CD14-positive monocyte (primary cell): Measurements from ENCODE around the gene DERL2. TPM values are rescaled to one million over a fixed set of nuclear protein-coding genes. Genes with fewer than 3 reads are reported as not detected.

ENCODE experiments used
- DNase-seq, 3 donors: peaks; one replicate each; pipeline ENCODE4 v3.0.0-alpha.2; 2011 to 2022
- H2AFZ ChIP-seq: 2 replicates; pipeline ENCODE4 v1.6.0; 2012; ENCODE audit warnings: mild to moderate bottlenecking, low read depth, low read length, inconsistent platforms; ENCODE audit not compliant: insufficient read depth, poor library complexity, severe bottlenecking
- H3K27ac ChIP-seq, 2 donors: 1 replicate in 1 of 2; 2 replicates in 1 of 2; pipeline ENCODE4 v1.5.1; 2012 to 2013; ENCODE audit warnings: low read length in 2 of 2, control low read depth in 1 of 2, inconsistent platforms in 1 of 2, low read depth in 1 of 2, mild to moderate bottlenecking in 1 of 2
- H3K27me3 ChIP-seq, 2 donors: one replicate each; pipeline versions ENCODE4 v1.6.0 to v1.6.1; 2011 to 2013; ENCODE audit warnings: low read length in 2 of 2; ENCODE audit not compliant: control insufficient read depth in 2 of 2, insufficient read depth in 2 of 2
- H3K36me3 ChIP-seq, 2 donors: replicated peaks in 1 of 2; 1 replicate in 1 of 2; 2 replicates in 1 of 2; pipeline versions ENCODE4 v1.5.1 to v1.6.1; 2012 to 2013; ENCODE audit warnings: low read length in 2 of 2, control low read depth in 1 of 2, inconsistent platforms in 1 of 2, mild to moderate bottlenecking in 1 of 2; ENCODE audit not compliant: insufficient read depth in 2 of 2, control insufficient read depth in 1 of 2
- H3K4me1 ChIP-seq, 2 donors: 1 replicate in 1 of 2; 2 replicates in 1 of 2; pipeline versions ENCODE4 v1.5.1 to v1.6.1; 2012 to 2013; ENCODE audit warnings: low read length in 2 of 2, control low read depth in 1 of 2, inconsistent platforms in 1 of 2, mild to moderate bottlenecking in 1 of 2, moderate library complexity in 1 of 2; ENCODE audit not compliant: insufficient read depth in 2 of 2, control insufficient read depth in 1 of 2
- H3K4me2 ChIP-seq: replicated peaks from 2 replicates; pipeline ENCODE3; 2012; ENCODE audit warnings: low read length, moderate library complexity, mild to moderate bottlenecking; ENCODE audit not compliant: poor library complexity, severe bottlenecking; ENCODE audit errors: extremely low read depth
- H3K4me3 ChIP-seq, 3 experiments: fragments of 200-600 bp in 1 of 3; sonication (generic) in 1 of 3; replicated peaks in 1 of 3; 1 replicate in 2 of 3; 2 replicates in 1 of 3; pipeline ENCODE4 v1.5.1; 2011 to 2013; ENCODE audit warnings: low read length in 3 of 3, mild to moderate bottlenecking in 3 of 3, control low read depth in 2 of 3, low read depth in 2 of 3, inconsistent platforms in 1 of 3, moderate library complexity in 1 of 3
- H3K79me2 ChIP-seq: 2 replicates; pipeline ENCODE4 v1.6.0; 2012; ENCODE audit warnings: mild to moderate bottlenecking, control low read depth, inconsistent platforms, low read length, moderate library complexity; ENCODE audit not compliant: insufficient read depth
- H3K9ac ChIP-seq: 2 replicates; pipeline ENCODE4 v1.6.0; 2017; ENCODE audit warnings: low read length, mild to moderate bottlenecking; ENCODE audit not compliant: insufficient read depth, poor library complexity, severe bottlenecking
- H3K9me3 ChIP-seq, 2 donors: replicated peaks in 1 of 2; 1 replicate in 1 of 2; 2 replicates in 1 of 2; pipeline versions ENCODE4 v1.5.1 to v1.6.1; 2012 to 2013; ENCODE audit warnings: low read length in 2 of 2, control low read depth in 1 of 2; ENCODE audit not compliant: control insufficient read depth in 1 of 2, insufficient read depth in 1 of 2
- H4K20me1 ChIP-seq: 2 replicates; pipeline ENCODE4 v1.6.0; 2012; ENCODE audit warnings: mild to moderate bottlenecking, low read length, control low read depth, moderate library complexity; ENCODE audit not compliant: insufficient read depth
- H3K27ac Mint-ChIP-seq, 7 donors: one replicate each; pipeline ENCODE4 v1.8.0; 2020; ENCODE audit warnings: mild to moderate bottlenecking in 7 of 7, mixed read lengths in 7 of 7, moderate library complexity in 6 of 7, inconsistent platforms in 2 of 7
- H3K27me3 Mint-ChIP-seq, 3 donors: one replicate each; pipeline ENCODE4 v1.8.0; 2021 to 2022; ENCODE audit warnings: low read depth in 3 of 3, mild to moderate bottlenecking in 3 of 3, mixed read lengths in 3 of 3, moderate library complexity in 3 of 3, inconsistent platforms in 1 of 3
- H3K36me3 Mint-ChIP-seq, 2 donors: one replicate each; pipeline ENCODE4 v1.8.0; 2020; ENCODE audit warnings: mixed read lengths in 2 of 2, inconsistent platforms in 1 of 2, mild to moderate bottlenecking in 1 of 2
- H3K4me1 Mint-ChIP-seq: one replicate; pipeline ENCODE4 v1.8.0; 2020; ENCODE audit warnings: mild to moderate bottlenecking, mixed read lengths
- H3K4me3 Mint-ChIP-seq, 2 donors: one replicate each; pipeline ENCODE4 v1.8.0; 2020; ENCODE audit warnings: mild to moderate bottlenecking in 2 of 2, mixed read lengths in 2 of 2, moderate library complexity in 1 of 2
- H3K9me3 Mint-ChIP-seq, 7 donors: one replicate each; pipeline ENCODE4 v1.8.0; 2020 to 2022; ENCODE audit warnings: mixed read lengths in 7 of 7, mild to moderate bottlenecking in 6 of 7, moderate library complexity in 6 of 7, inconsistent platforms in 2 of 7
- WGBS: methylation state at CpG from one replicate; pipeline ENCODE4 v1.1.5; 2013; ENCODE audit warnings: missing lambda C conversion rate; ENCODE audit not compliant: insufficient coverage; 5-methylcytosine and 5-hydroxymethylcytosine counted together
- intact Hi-C, 2 donors: fragments of 100-400 bp; cut with micrococcal nuclease; formaldehyde crosslinking; loops; one replicate each; pipeline versions ENCODE4 v1.15.0 to v1.15.1; 2023
- polyA plus RNA-seq, 3 donors: library from polyadenylated mRNA; depleted of rRNA in 1 of 3; unstranded in 2 of 3; stranded (reverse) in 1 of 3; fragments of 300-500 nt in 2 of 3; fragments of >200 nt in 1 of 3; fragmentation: Illumina TruSeq in 2 of 3; gene quantifications; 1 replicate in 2 of 3; 2 replicates in 1 of 3; pipeline ENCODE4 v1.2.3, GENCODE V29; 2012 to 2021
- TF ChIP-seq, protein P1 (sequence below): fragments of 200-600 bp; IDR thresholded peaks from one replicate; pipeline ENCODE4 v1.8.0; 2022; ENCODE audit warnings: antibody characterized with exemption, mild to moderate bottlenecking

Gene DERL2
- polyA plus RNA-seq, 3 donors = 30.6 to 84.9 (median 81.6) TPM

DNA sequence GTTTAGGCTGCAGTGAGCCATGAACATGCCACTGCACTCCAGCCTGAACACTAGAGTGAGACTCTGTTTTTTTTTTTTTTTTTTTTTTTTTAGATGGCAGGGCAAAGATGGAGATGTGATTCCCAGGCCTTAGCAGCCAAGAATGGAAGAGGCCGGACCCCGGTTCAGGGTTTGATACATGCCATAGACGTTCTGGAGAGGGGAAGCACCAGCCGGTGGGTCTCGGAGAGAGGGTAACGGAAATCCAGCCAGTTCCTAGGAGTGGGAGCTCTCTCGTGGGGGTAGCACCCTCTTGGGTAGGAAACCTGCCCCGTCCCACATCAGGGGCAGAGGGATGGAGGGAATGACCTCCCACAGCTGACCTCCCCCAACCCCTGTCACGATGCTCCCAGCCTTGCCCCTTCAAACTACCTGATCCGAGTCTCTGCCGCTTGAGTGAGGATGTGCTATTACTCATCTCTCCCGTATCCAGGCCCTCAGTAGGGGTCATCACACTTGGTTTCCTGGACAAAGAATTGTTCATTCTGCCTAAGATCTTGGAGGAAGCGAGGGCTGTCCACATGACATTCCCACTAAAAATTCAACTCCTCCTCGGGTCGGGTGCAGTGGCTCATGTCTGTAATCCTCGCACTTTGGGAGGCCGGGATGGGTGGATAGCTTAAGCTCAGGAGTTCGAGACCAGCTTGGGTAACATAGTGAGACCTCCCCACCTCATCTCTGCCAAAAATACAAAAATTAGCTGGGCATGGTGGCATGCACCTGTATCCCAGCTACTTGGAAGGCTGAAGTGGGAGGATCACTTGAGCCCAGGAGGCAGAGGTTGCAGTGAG is 47.7 kb upstream of the DERL2 start:
- no peak for DNase-seq
- H3K27ac Mint-ChIP-seq = no peak overlapping the region
- 100% methylated on average over 3 of the region's 18 CpGs for WGBS
- no peak overlapping the region for H3K4me2 ChIP-seq
- no peaks in the 10 kb centered on the region for H3K27me3 ChIP-seq
- no peaks in the 10 kb centered on the region for H3K9me3 Mint-ChIP-seq
- H3K36me3 Mint-ChIP-seq = peaks cover 91 to 100% of the 10 kb centered on the region in 2 donors
- H3K9ac ChIP-seq = no peak overlapping the region
- no peak overlapping the region for H2AFZ ChIP-seq
- no peaks in the 10 kb centered on the region for H3K27me3 Mint-ChIP-seq
- no peaks in the 10 kb centered on the region for H3K4me1 Mint-ChIP-seq
- intact Hi-C loops = no loop called here
- no peaks in the 10 kb centered on the region for H3K79me2 ChIP-seq
- H4K20me1 ChIP-seq = peaks cover 90% of the 10 kb centered on the region
- H3K9me3 ChIP-seq = no peaks in the 10 kb centered on the region
- H3K4me3 Mint-ChIP-seq = no peak overlapping the region
- peaks cover 92 to 100% of the 10 kb centered on the region in 2 donors for H3K36me3 ChIP-seq
- no peak overlapping the region for H3K27ac ChIP-seq
- no peaks in the 10 kb centered on the region for H3K4me1 ChIP-seq
- TF ChIP-seq, protein P1, sequence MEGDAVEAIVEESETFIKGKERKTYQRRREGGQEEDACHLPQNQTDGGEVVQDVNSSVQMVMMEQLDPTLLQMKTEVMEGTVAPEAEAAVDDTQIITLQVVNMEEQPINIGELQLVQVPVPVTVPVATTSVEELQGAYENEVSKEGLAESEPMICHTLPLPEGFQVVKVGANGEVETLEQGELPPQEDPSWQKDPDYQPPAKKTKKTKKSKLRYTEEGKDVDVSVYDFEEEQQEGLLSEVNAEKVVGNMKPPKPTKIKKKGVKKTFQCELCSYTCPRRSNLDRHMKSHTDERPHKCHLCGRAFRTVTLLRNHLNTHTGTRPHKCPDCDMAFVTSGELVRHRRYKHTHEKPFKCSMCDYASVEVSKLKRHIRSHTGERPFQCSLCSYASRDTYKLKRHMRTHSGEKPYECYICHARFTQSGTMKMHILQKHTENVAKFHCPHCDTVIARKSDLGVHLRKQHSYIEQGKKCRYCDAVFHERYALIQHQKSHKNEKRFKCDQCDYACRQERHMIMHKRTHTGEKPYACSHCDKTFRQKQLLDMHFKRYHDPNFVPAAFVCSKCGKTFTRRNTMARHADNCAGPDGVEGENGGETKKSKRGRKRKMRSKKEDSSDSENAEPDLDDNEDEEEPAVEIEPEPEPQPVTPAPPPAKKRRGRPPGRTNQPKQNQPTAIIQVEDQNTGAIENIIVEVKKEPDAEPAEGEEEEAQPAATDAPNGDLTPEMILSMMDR = no peak
- no peak overlapping the region for H3K4me3 ChIP-seq

- no peaks in the 10 kb centered on the region for H3K27me3 ChIP-seq
- H3K4me3 Mint-ChIP-seq = no peak overlapping the region
- H3K36me3 Mint-ChIP-seq = peaks cover 91 to 100% of the 10 kb centered on the region in 2 donors
- DNase-seq = no peak
- H4K20me1 ChIP-seq = peaks cover 90% of the 10 kb centered on the region
- H3K4me3 ChIP-seq = no peak overlapping the region
- 92% methylated on average over 6 of the region's 8 CpGs for WGBS
- H3K4me2 ChIP-seq = no peak overlapping the region
- H3K4me1 Mint-ChIP-seq = no peaks in the 10 kb centered on the region
- H3K9me3 Mint-ChIP-seq = no peaks in the 10 kb centered on the region
- H3K36me3 ChIP-seq = peaks cover 92 to 100% of the 10 kb centered on the region in 2 donors
- H3K27ac Mint-ChIP-seq = peak overlapping the region in 1 of 7 donors; percentile 61
- no peaks in the 10 kb centered on the region for H3K4me1 ChIP-seq
- H3K27ac ChIP-seq = no peak overlapping the region
- no peaks in the 10 kb centered on the region for H3K9me3 ChIP-seq
- intact Hi-C loops = no loop called here
- TF ChIP-seq, protein P1 = no peak
- no peak overlapping the region for H2AFZ ChIP-seq
- H3K9ac ChIP-seq = no peak overlapping the region
- no peaks in the 10 kb centered on the region for H3K27me3 Mint-ChIP-seq
- H3K79me2 ChIP-seq = no peaks in the 10 kb centered on the region
These were observed 46.6 kb upstream of the DERL2 start for GRCh38 chr17:5532581-5532980.
